Measurements from ENCODE around the gene DPY19L2.
"Not testable (repeated sequence)": the region's sequence is repeated elsewhere in the genome, so short reads cannot be mapped to it uniquely, and the experiment has no call there.

GRCh38 chr12:63715107-63715625, 46.9 kb upstream of the DPY19L2 start:
- not testable (repeated sequence) for TF ChIP-seq POLR2A (IDR thresholded peaks at IDR 0.05; ENCODE audit: low read length); GATA1 (IDR thresholded peaks at IDR 0.05; ENCODE audit: low read depth, low read length)

All from erythroblast (primary cell).